Gastroesophageal sphincter (tissue), 3 donors: Measurements from ENCODE around the gene RERE.

Source experiments
- POLR2AphosphoS5 ChIP-seq: sonication (generic); formaldehyde crosslinking; IDR thresholded peaks from one replicate; pipeline ENCODE4 v1.6.1; 2017; ENCODE audit warnings: antibody characterized with exemption
- TF ChIP-seq, protein P1 (sequence below), 4 experiments: fragments of 200-600 bp in 2 of 4; fragments of 450-650 bp in 2 of 4; sonication (generic) in 1 of 4; IDR thresholded peaks; one replicate each; pipeline ENCODE4 v1.5.1; 2017 to 2019; ENCODE audit warnings: antibody characterized with exemption in 4 of 4, mild to moderate bottlenecking in 2 of 4, moderate library complexity in 2 of 4

- TF ChIP-seq, protein P1, sequence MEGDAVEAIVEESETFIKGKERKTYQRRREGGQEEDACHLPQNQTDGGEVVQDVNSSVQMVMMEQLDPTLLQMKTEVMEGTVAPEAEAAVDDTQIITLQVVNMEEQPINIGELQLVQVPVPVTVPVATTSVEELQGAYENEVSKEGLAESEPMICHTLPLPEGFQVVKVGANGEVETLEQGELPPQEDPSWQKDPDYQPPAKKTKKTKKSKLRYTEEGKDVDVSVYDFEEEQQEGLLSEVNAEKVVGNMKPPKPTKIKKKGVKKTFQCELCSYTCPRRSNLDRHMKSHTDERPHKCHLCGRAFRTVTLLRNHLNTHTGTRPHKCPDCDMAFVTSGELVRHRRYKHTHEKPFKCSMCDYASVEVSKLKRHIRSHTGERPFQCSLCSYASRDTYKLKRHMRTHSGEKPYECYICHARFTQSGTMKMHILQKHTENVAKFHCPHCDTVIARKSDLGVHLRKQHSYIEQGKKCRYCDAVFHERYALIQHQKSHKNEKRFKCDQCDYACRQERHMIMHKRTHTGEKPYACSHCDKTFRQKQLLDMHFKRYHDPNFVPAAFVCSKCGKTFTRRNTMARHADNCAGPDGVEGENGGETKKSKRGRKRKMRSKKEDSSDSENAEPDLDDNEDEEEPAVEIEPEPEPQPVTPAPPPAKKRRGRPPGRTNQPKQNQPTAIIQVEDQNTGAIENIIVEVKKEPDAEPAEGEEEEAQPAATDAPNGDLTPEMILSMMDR (IDR thresholded peaks at IDR 0.05): no peak
- no peak for TF ChIP-seq POLR2AphosphoS5
Measured at GRCh38 chr1:8716238-8716637, 101.2 kb downstream of the RERE start.
